HG02840 (cell line): ENCODE measurements around the gene EMSY.
"Not testable (repeated sequence)": the region's sequence is repeated elsewhere in the genome, so short reads cannot be mapped to it uniquely, and the experiment has no call there.

Source experiments
- ATAC-seq: cut with Tn5 transposase; IDR thresholded peaks from one replicate; pipeline ENCODE4 v1.9.1; 2021; ENCODE audit warnings: mild to moderate bottlenecking, moderate library complexity, moderate number of reproducible peaks; ENCODE audit not compliant: unreplicated experiment, low FRiP score

The EMSY gene

DNA sequence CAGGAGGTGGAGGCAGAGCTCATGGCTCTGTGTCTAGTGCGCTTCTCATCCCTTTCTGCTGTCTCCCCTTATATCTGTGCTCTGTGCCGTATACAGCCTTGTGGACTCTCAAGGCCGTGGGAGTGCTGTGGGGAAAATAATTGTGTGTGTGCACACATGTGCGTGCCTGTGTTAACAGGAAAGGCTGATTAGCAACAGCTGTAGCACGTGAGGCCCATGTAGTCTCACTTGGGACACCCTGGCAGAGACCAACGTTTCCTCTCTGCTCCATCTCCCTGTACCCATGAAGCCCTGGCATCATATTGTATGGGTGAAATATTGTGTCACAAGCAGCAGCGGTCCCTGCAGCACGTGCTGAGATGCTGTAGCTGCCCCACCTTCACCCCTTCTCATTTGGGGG, 116.4 kb downstream of the EMSY start:
- no peak for ATAC-seq

DNA sequence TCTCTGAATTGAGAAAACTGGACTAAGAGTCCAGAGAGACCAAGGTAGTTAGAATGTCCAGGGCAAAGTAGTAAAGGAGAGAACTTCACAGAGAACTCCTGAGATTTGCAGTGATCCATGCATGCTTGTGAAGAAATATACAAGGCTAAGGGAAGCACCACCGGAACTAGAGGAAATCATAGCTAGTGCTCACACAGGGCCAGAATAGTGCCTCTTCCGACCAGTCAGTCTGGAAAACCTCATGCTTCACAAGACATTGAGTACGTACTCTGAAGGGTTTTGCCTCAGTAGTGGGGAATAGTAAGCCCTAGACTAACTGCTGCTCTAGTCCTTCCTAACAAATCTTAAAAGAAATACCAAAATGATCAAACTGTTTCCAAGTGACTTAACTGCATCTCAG, 117.7 kb downstream of the EMSY start:
- ATAC-seq: no peak

DNA sequence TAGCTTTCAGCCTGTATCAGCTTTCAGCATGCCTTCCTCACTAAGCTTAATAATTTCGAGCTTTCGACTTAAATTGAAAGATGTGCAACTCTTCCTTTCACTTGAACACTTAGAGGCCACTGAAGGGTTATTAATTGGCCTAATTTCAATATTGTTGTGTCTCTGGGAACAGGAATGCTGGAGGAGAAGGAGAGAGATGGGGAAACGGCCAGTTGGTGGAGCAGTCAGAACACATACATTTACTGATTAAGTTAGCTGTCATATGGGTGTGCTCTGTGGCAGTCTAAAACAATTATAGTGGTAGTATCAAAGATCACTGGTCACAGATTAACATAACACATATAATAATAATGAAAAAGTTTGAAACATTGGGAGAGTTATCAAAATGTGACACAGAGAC, 119.5 kb downstream of the EMSY start:
- no peak for ATAC-seq

DNA sequence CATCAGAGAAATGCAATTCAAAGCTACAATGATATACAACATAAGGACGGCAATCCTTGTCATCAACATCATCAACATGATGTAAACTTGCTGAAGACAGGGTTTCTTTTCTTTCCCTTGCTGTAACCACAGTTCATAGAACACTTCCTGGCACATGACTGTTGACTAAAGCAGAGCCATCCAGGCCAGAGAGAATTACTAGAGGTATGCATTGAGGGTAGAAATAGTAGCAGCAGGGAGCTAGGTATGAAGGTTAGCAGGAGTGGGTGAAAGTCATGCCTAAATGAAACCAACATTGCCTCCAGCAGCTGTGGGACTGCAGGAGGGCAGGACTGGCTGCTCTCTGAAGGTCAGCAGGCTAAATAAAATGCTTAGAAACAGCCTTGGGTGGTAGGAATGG, 122.0 kb downstream of the EMSY start:
- ATAC-seq: no peak

DNA sequence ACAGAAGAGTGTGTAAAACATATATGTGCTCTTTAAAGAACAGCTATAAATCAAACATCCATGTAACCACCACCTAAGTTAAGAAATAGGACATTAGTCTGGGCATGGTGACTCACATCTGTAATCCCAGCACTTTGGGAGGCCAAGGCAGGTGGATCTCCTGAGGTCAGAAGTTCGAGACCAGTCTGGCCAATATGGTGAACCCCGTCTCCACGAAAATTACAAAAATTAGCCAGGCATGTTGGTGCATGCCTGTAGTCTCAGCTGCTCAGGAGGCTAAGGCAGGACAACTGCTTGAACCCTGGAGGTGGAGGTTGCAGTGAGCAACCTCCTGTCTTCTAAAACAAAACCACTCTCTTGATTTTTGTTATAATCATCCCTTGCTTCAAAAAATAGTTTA, 122.4 kb downstream of the EMSY start:
- no peak for ATAC-seq

DNA sequence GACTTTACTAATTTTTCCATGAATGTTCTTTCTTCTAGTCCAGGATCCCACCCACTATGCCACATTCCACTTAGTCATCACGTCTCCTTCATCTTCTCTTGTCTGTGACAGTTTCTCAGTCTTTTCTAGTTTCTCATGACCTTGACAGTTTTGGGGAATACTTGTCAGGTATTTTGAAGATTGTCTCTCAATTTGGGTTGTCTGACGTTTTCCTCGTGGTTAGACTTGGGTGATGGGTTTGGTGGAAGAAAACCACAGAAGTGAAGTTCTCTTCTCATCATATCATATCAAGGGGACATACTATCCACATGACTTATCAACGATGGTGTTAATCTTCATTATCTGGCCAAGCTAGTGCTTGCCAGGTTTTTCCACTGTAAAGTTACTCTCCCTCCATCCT, 123.3 kb downstream of the EMSY start:
- ATAC-seq: no peak

DNA sequence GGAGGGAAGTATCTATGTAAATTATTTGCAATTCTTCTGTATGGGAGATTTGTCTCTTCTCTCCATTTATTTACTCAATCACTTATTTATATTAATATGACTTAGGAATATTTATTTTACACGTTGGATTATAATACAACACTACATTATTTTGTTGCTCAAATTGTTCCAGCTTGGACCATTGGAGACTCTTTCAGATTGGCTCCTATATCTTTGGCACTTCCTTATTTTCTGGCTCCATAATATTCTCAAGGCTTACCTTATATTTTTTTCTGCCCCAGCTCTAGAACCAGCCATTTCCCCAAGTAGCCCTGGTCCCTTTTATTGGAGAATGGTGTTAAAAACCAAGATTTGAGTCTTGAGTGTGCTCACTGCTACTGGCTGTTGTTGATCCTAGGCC, 123.8 kb downstream of the EMSY start:
- no peak for ATAC-seq

DNA sequence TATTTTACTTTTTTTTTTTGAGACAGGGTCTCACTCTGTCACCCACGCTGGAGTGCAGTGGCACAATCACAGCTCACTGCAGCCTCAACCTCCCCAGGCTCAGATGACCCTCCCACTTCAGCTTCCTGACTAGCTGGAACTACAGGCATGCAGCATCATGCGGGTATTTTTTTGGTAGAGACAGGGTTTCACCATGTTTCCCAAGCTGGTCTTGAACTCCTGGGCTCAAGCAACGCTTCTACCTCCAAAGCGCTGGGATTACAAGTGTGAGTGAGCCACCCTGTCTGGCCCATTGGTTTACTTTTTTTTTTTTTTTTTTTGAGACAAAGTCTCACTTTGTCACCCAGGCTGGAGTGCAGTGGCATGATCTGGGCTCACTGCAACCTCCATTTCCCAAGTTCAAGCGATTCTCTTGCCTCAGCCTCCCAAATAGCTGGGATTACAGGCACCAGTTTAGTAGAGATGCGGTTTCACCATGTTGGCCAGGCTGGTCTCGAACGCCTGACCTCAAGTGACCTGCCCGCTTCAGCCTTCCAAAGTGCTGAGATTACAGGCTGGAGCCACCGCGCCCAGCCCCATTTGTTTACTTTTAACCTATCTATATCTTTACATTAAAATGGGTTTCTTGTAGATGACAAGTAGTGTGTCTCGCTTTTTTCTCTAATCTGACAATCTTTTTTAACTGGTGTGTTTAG, 127.5 kb downstream of the EMSY start:
- ATAC-seq: not testable (repeated sequence)

DNA sequence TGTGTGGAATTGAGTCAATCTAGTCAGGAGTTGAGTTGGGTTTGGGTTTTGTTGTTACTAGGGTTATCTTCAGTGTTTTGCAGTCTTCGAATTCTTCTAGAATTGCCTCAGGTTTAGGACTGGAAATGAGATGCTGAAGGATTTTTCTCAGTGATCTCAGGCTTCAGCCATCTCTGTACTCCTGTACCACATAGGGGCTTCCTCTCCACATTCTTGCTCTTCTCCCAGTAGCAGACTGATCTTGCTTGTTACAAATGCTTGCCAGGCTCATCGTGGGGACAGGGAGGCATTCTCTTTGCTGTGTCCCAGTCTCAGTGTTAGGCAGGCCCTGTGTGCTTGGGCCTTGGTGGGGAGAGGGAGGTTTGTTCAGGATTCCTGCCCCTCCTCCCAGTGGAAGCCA, 129.6 kb downstream of the EMSY start:
- ATAC-seq: no peak

DNA sequence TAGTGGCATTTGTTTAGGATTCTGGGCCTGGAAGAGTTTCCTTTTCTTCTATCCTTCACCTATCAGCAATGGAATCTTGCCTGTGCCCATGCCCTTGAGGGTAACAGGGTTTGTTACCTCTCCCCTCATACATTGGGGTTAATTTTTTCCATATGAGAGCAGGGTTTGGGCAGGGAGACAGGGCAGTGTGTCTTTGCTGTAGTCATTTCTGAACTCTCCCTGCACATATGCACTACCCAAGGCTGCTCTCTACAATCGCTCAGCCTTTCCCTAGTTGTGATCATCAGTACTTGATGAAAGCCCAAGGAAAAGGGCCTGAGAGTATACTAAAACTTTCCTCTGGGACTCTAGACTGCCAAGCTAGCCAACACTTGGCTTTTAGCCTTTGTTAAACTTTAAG, 130.1 kb downstream of the EMSY start:
- no peak for ATAC-seq

DNA sequence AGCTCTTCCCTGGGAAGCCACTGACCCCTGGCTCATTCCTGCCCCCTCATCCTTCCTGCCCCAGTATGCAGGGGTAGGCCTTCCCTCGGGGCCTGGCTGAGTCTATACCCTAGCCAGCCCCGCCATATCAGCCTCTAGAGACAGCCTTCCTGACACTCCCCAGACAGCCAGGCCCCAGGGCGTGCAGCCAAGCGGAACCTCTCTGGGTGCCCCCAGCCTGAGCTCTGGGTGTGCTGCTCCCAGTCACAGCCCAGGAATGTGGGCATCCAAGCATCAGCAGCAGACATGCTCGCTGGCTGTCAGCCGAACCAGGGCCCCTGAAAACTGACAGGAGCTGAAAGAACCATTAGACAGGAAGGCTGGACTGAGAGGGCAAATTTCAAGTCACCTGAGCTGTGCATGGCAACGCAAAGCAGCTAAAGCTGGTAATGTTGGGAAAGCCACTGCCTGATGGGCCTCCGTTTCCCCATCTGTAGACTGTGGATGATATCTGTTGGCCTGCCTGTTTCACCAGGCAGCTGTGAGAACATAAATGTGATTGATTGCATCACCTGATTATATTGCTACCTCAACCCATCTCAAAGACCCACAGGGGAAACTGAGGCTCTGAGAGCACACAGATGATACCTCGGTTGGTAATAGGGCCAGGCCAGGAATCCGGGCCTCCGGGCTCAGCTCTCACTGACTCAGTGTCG, 132.6 kb downstream of the EMSY start:
- ATAC-seq: no peak

DNA sequence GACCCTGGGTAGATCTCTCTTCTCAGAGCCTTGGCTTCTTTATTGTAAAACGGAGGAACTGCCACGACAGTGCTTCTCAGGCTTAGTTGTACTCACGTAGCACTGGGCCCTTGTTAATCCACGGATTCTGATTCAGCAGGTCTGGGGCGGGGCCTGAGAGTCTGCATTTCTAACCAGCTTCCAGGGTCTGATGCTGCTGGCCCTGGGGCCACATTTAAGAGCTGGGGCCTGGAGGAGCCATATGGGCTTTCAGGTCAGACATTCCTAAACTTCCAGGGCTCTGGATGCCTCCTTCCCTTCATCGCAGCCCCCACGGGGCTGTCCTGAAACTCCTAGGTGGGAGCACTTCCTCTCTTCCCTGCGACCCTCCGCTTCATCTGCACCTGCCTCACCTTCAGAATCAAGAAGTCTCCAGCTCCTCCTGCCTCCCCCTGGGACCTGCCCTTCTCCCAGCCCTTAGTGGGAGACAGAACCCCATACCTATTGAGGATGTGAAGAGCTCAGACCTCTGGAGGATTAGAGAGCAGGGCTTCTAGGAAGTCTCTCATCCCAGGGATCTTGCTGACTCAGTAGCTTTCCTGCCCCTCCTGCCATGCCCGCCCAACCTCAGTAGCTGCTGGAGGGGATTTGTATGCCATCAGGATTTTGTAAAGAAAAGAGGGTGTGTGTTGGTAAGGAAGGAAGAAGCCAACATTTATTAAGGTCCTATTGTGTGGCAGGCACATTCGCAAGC, 133.3 kb downstream of the EMSY start:
- ATAC-seq: no peak

DNA sequence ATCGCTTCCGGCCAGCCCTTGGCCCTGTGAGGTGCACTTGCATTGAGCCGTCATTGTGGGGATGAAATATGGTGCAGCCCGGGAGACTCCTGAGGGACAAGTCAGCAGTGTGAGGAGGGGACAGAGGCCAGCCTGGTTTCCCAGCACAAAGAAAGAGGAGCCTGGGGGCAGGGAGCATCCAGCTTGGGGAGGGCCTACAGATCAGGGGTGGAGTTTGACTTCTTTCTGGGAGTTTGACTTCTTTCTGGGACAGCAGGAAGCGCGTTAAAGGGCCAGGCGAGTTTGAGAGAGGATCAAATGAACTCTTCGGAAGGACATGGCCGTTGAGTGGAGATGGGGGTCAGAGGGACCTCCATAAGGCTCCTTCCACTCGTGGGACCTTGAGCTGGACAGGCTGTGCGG, 133.8 kb downstream of the EMSY start:
- ATAC-seq: no peak

DNA sequence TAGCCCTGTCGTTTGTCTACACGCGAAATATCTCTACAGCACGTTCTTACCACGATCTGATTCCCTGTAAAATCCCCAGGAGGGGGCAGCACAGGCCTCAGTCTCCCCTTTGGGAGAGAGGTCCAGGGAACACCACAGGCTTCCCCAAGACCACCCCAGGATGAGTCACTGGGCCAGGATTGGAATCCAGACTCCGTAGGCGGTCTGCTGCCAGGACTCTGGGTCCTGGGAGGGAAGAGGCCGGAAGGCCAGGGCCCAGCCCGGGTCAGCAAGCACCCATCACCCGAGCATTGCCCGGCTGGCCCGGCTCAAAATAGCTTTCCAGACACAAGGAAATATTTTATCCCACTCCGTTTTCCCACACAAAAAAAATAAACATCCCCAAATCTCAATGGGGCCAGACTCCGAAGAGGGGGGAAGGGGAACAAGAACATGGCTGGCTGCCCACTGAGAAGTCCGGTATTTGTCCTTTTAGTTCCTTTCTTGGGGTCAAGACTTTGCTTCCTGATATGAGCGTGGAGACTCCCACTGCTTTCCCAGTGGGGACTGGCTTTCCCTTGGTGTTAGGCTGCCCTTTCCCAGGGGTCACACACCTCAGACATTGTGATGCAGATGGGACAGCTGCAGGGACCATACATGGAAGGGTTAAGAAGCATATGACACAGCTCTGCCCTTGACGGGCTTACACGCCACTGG, 134.4 kb downstream of the EMSY start:
- no peak for ATAC-seq

DNA sequence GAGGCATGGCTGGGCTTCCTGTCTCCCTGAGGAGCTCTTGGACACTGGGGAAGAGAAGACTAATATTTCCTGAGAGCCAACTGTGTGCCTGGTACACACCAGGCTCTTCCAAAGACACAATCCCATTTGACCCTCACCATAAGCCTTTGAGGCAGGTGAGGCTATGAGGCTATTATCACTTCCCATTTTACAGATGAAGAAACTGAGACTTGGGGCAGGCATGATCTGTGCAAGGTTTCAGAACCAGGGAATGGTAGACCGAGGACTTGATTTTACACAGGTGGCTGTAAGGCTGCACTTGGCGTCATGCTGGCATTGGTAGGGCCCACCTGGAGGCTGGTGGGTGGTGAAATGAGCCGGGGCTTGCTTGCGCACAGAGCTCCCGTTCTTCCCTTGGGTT, 134.9 kb downstream of the EMSY start:
- ATAC-seq: no peak

DNA sequence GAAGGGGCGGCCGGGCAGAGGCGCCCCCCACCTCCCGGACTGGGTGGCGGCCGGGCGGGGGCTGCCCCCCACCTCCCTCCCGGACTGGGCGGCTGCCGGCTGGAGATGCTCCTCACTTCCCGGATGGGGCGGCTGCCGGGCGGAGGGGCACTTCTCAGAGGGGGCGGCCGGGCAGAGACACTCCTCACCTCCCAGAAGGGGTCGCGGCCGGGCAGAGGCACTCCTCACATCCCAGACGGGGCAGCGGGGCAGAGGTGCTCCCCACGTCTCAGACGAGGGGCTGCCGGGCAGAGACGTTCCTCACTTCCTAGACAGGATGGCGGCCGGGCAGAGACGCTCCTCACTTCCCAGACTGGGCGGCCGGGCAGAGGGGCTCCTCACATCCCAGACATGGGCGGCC, 137.7 kb downstream of the EMSY start:
- ATAC-seq: not testable (repeated sequence)

DNA sequence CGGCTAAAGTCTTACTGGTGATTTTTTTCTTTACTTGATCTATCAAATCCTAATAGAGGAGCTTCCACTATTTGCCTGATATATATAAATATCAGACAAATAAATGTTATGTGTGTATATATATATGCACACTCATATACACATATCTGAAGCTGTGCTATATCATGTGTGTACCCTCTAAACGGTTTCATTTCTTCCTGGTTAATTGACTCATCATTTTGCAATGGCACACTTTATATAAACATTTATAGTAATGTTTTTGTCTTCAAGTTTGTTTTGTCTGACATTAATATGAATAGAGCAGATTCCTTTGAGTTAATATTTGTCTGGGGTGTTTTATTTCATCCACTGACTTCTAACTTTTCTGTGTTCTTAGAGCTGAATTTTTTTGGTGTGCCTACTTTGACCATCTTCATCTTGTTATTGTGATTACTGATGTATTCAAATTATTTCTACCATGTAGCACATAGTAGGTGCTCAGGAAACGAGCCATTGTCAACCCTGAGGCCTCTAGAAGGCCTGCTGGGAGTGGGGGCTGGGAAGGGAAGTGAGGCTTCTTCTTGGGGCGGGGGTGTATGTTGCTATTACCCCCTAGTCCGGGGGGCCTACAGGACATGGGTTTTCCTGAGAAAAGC, 143.1 kb downstream of the EMSY start:
- ATAC-seq: no peak

DNA sequence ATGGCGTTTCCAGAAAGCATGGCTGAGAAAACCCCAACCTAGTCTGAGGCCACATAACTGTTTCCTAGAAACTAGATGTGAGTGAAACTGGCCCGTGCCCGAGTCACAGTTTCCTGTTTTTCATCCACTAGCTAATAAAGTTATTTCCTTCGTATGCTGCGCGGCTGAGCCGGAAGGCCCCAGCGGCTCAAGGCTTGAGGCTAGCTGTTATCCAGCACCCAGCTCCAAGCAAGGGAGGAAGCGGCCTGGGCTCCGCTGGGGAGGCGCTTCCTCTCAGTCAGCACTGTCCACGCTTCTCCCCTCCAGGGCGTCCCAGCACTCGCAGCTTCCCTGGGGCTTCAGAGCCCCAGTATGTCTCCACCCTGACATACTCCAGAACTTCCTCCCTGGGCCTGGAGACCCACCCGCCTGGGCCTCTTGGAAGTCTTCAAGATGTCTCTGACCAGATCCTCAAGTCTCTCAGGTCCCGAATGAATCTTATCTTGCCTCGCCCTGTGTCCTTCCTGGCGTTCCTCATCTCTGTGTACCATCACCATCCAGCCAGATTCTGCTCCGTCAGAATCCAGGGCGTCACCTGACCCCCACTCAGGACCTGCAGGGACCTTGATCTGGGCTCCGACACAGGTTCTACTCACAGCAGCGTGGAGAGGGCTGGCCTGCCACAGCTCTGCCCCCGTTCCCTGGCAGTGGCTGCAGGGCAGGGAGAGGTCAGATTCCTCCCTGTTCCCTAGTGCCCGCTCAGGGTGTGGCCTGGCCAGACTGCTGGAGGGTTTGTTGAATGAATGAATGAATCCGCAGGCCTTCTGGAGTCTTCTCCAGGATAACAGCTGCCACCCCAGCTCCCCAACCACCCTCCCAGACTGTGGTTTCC, 143.9 kb downstream of the EMSY start:
- no peak for ATAC-seq

DNA sequence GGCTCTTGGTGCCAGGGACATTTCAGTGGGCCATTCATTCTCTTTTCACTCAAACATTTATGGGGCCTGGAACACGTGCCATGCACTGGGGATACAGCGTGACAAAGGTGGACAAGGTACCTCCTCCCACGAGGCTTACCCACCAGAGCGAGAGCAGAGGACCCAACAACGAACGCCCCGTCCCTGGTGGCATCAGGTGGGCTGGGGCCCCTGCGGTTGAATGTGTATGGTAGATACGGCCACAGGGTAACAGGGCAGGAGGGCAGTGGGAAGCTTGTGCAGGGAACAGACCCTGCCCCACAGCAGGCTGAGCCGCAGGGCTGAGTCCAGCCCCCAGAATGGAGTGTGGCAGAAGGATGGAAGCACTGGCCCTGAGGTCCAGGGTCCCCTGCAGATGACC, 144.7 kb downstream of the EMSY start:
- ATAC-seq: no peak
